NCI-H1105 treated with DMSO at 0.1 percent for 48 hours (cell line): ENCODE data around the gene CFI.

Source experiments
- DNase-seq: peaks from one replicate; lab custom pipeline; 2025; lab: John Stamatoyannopoulos, UW

The CFI gene

DNA sequence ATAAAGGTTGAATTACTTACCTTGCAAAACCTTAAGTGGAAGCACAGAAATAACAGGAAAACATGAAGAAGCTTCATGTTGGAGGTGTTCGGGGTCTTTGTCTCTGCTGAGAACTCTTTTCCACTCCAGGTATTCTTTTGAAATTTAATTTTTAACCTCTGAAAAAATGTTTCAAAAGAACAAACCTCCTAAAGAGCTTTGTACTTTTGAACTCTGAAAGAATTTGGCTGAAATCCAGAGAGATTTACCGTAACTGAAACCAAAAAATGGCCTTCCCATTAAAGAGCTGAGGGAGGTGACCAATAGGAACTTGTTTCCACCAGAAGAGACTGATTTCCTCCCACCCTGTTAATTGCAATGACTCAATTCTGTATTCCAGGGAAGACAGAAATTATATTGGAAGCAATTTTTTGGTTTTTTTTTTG lies at the start of gene CFI:
Gene CFI (minus strand): TSS at position 105 of the 425 bp plus-strand sequence. CDS start 28 bp downstream, at position 77.
- DNase-seq: no peak

DNA sequence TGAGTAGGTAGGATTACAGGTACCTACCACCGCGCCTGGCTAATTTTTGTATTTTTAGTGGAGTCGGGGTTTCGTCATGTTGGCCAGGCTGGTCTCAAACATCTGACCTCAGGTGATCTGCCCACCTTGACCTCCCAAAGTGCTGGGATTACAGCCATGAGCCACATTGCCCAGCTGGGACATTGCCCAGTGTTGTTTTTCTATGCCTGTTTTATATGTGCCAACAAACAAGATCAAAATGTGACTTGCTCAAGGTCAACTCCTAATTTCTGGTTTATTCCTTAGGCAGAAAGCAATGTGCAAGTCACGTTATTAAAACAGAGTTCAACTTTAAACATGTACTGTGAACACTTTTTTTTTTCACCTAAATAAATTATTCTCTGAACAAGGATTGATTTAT lies 48.8 kb upstream of the CFI start:
- DNase-seq: no peak

DNA sequence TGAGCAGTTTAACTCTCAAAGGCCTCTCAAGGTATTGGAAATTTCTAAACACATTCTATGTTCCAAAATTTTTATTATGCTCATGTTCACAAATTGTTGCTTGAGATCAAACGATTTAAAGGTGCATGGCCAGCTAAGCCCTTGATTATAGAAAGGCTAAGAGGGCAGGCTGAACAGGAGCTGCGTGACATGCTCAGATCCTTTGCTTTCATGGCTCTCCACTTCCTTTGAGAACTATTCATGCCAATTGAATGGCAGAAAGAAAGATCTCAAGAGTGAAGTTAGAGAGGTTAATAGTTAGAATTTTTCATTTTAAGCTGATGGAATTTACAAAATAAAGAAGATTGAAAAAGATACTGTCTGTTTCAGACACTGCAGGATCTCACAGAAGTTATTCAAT lies 46.7 kb upstream of the CFI start:
- no peak for DNase-seq

DNA sequence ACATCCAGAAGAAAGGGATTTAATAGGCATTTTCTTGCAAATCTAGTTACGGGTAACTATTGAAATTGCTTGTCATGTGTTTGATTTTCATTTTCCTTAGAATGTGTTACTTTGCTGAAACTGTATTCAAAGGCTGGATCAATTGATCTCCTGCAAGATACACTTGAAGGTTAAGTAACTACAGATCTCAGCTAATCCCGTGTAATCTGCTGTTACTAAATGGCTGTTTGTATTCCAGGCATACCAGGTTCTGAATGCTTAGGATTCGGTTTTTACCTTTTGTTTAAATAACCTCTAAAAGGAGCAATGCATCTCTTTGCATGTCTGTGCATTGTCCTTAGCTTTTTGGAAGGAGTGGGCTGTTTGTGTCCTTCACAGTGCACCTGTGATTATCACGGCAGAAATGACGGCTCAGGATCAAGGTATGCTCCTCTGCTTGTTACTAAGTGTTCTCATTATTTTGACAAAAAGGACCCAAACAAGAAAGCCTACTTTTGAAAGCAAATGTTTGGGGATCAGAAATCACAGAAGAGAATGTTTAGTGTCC lies 46.2 kb upstream of the CFI start, which contains the start of gene LRIT3:
Gene LRIT3 (plus strand): TSS at position 212 of the 547 bp plus-strand sequence. CDS start 95 bp downstream, at position 307.
- DNase-seq: no peak

DNA sequence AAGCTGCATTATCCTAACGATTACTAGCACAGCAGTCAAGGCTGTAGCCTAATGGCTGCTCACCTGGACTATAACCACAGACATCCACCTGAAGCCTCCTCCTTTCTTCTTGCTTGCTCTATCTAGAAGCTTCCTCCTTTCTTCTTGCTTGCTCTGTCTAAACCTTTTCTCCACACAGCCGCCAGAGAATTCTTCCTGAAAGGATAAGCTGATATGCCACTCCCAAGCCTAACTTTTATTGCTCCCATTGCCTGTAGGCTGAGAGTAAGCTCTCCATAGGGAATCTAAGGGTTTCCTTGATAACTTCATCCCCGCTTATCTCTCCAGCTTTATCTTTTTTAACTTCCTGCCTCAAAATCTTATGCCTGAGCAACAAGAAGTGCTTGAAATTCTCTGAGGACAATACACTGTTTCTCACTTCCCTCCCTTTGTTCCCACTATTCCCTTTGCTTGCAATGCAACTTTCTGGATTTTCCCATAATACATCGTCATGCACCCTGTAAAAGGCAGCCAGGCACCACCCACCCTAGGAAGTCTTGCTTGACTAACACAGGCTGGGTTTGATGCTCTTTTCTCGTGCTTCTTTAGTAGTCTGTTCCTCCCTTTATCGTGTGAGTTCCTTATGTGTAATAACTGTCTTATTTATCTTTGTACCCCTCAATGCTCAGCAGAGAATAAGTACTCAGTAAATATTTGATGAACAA lies 44.7 kb upstream of the CFI start:
- DNase-seq: no peak

DNA sequence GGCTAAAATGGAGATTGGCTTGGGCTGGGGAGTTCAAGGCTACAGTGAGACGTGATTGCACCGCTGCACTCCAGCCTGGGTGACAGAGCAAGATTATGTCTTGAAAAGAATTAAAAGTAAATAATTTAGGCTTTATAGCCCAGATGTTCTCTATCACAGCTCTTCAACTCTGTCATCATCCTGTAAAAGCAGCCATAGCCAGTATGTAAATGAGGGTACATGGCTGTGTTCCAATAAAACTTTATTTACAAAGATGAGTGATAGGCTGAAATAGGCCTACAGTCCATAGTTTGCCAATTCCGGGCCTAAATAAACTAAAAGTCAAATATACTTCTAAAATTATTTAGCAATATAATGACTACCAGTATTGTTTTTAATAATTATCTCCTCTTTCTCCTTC lies 35.2 kb upstream of the CFI start:
- no peak for DNase-seq

DNA sequence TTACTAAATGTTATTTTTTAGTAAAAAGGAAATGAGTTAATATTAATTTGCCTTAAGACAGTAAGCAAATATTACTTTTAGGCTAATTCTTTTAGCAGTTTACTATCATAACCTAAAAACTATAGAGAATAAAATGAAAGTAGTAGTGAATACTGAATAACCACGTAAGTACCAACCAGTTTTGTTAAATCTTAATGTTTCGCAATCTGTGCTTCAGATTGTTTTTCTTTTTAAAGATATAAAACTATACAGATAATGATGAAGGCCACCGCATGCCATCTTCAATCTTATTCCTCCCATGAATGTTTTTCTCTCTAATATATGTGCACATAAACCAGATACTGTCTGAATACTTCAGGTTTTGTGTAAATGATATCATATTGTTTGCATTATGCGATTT lies 32.0 kb upstream of the CFI start:
- DNase-seq: no peak

DNA sequence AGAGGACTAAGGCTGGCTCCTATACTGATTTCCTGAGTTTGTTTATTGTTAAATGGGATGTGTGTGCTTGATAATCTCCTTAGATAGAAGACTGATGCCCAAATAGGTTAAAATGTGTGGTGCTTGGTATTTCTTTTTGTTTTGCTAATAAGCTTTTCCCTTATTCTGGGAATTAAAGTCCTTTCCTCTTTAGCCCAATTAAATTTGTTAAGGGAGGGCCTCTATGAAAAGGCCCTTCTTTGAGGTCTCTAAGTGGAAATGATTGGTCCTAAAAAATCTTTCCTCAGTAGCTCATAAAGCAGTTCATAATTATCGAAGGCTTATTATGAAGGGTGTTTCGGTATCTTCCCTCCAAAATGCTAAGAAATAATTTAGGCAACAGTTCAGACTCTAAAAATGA lies 25.9 kb upstream of the CFI start, which contains the start of gene RRH:
Gene RRH (plus strand): TSS at position 301 of the 400 bp plus-strand sequence. CDS start 56 bp downstream, at position 357.
- DNase-seq: no peak

DNA sequence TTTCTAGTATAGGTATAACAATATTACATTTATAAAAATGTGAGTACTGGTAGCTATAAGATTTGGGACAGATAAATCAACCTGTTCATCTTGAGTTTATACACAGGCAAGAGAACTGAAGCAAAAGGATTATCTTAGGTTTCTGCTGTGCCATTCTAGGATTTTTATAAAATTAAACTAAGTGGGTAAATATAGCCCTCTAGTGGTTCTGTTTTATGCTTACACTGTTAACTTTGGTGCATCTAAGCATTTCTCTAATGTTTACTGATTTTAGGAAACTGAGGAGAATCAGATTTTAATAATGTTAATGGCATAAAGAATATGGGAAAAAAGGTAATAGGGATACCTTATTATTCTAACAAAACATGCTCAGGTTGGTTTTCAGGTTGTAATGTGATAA lies 24.9 kb upstream of the CFI start:
- DNase-seq: peak; percentile 1

DNA sequence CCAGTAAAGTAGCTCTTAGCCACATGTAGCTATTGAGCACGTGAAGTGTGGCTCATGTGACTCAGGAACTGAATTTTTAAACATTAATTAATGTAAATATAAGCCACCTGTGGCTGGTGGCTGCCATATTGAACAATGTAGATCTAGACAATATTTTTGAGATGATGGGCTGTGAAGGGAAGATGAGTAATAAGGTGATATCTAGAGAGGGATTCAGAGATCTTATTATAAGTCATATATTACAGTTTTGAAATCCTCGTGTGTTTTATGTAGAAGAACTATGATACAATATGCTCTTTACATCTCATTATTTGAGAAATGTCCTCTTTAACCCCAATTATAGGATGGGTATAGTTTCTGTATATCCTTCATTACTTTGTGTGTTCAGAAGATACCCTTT lies 19.4 kb upstream of the CFI start:
- DNase-seq: no peak

DNA sequence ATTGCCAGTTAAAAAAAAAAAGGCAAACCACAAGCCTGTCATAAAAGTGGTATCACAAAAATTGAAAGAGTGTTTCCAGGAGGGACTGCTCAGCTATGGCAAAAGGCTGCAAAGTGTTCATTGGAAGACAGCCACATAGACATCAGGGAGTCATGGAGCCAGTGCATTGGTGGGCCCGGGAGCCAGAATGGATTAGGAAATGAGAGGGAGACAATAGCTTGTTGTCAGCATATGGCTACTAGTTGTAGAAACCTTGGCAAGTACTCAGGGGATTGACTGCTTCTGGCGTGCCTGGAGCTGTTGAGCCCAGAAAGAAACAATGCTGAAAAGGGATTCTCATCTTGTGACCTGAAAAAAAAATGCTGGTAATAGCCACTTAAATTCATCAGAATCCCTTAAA lies 18.8 kb upstream of the CFI start:
- DNase-seq: no peak

DNA sequence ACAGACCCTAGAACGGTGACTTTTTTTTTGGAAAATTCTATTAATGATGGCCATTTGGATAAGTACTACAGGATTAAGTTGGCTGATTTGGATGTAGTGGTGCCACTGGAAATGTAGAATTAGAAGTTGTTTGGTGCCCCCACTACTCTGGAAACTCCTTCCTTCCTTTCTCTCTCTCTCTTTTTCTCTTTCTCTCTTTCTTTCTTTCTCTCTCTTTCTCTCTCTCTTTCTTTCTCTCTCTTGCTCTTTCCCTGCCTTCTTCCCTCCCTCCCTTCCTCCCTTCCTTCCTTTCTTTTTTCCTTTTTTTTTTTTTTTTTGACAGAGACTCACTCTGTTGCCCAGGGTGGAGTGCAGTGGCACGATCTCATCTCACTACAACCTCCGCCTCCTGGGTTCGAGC lies 16.5 kb upstream of the CFI start:
- DNase-seq: no peak

DNA sequence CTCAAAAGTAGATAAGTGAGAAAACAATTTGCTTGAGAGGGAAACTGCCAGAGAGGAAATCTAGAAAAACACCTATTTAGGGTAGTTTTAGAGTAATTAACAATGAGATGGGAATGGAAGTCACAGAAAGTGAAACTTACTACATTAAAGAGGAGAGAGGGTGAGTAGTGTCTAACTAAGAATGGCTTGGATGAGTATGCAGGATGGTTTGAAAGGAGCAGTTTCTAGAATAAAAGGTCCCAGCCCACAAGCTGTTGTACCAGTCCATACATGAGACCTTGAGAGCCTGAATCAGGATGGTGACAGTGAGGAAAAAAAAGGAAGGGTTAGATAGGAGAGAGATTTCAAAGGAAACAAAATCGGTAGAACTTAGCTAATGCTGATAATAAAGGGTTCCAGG lies 15.1 kb upstream of the CFI start:
- DNase-seq: no peak

DNA sequence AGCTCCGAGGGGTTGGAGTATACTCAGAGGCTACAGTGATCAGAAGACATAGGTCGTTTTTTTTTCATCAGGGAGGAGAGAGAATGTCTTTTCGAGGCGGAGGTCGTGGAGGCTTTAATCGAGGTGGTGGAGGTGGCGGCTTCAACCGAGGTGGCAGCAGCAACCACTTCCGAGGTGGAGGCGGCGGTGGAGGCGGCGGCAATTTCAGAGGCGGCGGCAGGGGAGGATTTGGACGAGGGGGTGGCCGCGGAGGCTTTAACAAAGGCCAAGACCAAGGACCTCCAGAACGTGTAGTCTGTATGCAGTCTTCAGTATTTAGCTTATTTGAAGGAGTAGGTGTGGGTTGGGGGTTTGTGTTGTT lies 14.3 kb upstream of the CFI start:
- no peak for DNase-seq

DNA sequence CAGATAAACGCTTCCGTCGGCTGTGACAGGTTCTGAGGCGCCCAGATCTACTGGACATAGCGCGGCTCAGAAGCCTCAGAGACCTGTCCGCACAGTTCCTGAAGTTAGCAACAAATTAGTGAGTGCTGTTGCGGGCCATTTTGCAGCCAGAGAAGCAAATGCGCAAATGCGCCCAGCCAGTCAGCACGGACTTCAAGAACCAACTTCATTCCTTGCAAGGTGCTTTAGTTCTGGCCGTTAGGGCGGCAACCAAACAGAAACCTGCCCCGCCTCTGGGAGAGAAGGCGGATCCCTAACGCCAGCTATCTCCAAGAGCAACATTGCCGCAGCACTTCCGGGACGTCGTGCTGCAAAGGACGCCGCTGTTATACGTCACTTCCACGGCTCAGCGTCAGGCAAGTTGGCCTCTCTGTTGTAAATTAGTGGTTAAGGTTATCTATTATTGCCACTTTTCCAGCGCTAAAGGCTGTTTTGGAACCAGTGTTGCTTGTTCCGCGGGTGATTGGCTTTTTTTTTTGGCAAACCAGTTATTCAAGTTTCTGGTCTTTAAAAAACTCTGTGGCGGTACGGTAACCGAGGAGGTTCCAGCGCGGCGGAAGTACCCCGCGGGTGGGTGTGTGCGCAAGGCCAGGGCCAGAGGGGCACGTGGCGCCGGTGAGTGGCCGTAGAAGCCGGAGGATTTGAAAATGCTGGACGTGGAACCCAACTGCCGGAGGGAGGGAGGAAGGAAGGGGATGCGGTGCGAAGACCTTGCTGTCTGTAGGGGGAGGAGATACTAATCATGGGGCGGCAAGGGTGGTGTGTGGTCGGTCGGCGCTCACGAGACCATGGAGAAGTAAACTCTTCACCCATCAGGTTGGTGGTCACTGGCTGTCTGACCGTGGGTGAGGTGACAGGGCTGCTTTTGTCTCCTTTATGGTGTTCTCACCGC lies 13.6 kb upstream of the CFI start, which contains the start of gene GAR1:
Gene GAR1 (plus strand): TSS at position 612 of the 931 bp plus-strand sequence. CDS start 403 bp downstream, outside the sequence.
- DNase-seq: peak; percentile 84

DNA sequence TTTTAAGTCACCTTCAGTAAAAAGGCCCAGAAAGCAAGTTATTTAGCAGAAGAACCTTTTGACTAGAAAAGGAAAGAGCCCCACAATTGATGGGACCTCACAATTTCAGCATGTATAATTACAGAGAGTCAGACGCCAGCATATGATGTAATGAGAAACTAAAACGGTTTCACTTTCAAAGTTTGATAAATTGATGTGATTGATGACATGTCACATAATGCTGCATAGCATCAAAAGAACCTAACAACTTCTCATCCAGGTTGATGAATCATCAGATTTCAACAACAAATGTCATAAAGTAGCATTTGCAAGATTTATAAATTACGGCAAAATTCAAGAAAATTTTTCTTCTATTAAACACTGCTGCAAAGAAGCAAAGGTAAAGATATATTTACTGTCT lies 9.9 kb upstream of the CFI start:
- no peak for DNase-seq

DNA sequence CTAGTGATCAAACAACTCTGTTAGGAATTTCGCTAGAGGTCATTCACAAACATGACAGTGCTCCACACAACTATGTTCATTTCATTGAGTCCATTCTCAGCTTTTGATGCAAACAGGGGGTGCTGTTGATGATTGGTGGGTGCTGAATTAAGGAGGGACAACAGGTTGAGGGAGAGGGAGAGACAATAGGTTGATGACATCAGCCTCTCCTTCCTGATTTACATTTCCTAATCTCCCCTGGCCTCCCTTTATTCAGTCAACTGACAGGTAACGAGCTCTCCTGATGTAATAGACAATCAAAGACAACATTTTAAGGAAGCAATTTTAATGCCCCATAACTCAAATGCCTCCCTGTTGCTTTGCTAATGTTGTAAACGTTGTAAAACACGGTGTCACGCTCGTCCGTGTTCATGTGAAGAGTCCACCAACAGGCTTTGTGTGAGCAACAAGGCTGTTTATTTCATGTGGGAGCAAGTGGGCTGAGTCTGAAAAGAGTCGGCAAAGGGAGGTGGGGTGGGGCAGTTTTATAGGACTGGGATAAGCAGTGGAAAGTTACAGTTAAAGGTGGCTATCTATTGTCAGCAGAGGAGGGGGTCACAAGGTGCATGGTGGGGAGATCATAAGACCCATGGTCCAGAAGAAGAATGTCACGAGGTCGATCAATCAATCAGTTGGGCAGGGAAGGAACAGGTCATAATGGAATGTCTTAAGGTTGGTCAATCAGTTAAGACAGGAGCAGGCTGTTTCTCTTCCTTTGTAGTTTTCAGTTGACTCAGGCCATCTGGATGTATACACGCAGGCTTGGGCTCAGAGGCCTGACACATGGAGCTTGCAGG lies 9.0 kb upstream of the CFI start:
- DNase-seq: no peak

DNA sequence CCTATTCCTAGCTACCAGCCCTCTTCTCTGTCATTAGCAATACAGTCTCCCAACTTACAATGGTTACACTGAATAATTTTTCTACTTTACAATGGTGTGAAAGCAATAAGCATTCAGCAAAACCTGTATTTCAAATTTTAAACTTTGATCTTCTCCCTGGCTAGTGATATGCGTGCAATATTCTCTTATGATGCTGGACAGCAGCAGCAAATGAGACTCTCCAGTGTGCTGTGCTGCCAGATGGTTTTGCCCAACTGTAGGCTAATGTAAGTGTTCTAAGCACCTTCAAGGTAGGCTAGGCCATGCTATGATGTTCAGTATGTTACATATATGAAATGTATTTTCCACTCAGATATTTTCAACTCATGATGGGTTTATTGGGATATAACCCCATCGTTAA lies 7.9 kb upstream of the CFI start:
- DNase-seq: no peak

DNA sequence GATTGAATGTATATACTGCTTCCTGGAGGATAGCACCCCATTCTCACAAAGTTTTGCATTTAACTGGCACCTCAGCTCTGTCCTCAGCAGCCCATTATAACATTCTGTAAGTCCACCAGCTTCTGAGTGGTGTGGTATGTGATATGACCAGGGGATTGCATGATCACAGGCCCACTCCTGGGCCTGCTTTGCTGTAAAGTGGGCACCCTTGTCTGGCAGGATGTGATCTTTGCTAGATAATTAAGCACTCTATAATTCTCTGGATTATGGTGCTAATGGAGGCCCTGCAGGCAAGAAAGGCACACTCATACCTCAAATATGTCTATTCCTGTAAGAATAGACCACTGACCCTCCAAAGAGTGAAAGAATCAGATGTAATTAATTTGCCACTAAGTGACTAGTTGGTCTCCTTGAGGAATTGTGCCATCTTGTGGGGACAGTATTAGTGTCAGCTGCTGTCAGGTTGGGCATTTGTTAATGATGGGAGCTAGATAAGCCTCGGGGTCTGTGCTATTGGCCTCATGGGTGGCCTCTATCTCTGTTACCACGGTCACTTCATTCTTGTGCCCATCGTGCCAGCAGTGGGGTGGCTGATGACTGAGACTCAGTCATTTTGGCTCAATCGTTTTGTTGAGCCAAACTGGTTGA lies 2.2 kb upstream of the CFI start:
- DNase-seq: peak; percentile 28

DNA sequence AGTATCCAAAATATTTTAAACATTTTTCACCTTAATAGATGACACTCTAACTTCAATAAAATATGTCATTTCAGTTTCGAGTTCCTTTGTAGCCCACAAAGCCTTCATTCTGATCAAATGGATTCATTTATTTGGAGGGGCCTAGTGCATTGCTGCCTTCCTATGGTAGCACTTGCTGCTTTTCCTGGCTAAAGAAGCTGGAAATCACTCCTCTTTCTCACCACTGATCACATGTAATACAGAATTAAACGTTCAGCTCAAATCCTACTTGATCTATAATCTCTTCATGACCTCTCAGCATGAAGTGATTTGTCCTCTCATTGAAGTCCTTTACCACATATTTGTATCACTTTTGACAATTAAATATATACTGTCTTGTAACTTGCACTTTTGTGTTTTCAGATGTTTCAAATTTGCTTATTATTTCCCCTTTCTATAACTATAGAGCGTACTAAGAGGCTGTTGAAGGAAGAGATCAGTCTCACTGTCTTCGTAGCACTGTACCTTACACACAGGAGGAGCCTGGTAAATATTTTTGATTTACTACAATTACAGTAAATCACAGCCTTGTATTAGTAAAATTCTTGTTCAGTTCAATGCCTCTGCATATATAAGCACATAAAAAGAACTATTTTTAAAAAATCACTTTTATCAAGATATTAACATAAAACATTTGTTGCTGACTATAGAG lies 555 bp downstream of the CFI start:
- no peak for DNase-seq

DNA sequence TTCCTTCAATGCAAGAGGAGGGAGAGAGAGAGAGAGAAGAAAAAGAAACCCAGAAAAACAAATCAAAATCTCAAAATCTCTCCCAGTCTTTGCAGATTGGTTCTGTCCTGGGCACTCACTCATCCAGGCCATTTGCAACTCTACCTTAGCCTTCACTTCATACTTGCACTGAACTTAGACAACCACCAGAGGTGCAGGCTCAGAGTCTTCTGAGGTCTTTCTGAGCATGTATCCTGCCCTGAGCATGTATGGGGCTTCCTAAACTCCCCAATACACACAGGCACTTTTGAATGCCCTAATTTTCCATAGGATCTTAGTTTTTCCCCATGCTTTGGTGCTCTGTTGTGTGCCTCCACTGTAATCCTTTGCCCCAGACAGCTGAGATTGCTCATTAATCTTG lies 2.9 kb downstream of the CFI start:
- no peak for DNase-seq
